ENCODE data around the gene DYRK1A. TPM values are rescaled to one million over a fixed set of nuclear protein-coding genes. Genes with fewer than 3 reads are reported as not detected.

Gene DYRK1A
- total RNA-seq, 8 experiments from 2014 or later: 37.3 to 65.7 (median 53.6) TPM

DNA sequence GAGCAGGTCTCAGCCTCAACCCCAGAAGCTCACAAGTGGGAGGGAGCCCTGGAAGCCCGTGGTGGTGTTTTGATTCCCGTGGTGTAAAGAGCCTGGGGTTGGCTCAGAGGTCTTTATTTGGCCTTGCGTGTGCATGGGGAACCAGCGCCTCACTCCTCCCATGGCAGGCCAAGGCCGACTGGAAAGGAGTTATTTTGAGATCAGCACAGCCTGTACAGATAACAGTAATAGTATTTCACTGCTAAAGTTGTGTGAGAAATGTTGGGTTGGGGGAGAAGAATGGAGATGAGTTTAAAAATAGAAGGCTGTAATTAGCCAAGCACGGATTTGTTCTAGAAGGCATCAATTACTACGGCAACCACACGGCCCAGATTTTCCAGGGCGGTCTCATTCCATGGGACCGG lies 186.5 kb downstream of the DYRK1A start:
- no peak overlapping the region for H3K27ac ChIP-seq
- in situ Hi-C loops (cut with MboI; ENCODE audit: low pct_unique_long_range_greater_than_20kb in 2 of 9, low sequenced_read_pairs in 9 of 9, unreplicated experiment in 9 of 9): no loop called here
- 34 to 82% (median 73%) methylated on average over 4 to 8 of the region's 10 CpGs; no CpG with 5 or more reads in 1 of the 10 experiments for whole genome bisulfite sequencing, 10 experiments
- peak in 2 of 8 experiments; percentile 35 to 41 for ATAC-seq (replicated peaks in 6 of 8)
- peaks cover 6 to 7% of the 10 kb centered on the region in 2 donors for H3K4me1 ChIP-seq (replicated peaks in 1 of 2)
- no peak overlapping the region for H3K4me3 ChIP-seq

DNA sequence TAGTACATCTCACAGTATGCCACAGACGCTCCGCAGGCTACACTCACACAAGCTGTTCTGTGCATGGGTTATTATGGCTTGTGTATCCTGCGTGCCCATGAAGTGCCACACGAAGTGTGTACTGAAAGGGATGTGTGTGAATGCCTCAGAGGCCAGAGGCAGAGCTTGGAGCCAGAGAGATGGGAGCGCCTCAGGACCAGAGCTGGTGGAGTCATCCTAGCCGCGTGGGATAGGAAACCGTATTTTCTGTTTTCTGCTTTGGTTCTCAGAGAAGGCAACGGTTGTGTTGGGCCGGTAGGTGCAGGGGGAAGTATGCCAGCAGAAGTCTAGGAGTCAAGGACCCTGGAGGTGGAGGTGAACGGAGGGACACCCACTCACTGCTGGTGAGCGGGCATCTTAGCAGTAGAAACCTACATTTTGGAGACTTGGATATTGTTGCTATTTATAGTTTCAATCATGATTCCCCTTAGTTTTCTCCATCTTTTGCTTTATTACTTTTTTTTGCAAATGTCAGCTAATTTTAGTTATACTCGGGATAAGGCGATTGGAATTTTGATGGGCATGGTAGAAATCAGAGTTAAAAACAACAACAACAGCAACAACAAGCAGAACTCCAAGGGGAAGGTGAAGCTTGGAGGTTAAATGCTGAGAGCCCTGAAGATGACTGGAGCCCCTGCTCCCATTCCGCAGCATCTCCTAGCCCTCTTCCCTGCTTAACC lies 188.2 kb downstream of the DYRK1A start:
- in situ Hi-C loops (cut with MboI; ENCODE audit: low pct_unique_long_range_greater_than_20kb in 2 of 9, low sequenced_read_pairs in 9 of 9, unreplicated experiment in 9 of 9): no loop called here
- H3K4me1 ChIP-seq (replicated peaks in 1 of 2): peaks cover 4 to 7% of the 10 kb centered on the region in 2 donors
- H3K4me3 ChIP-seq: no peak overlapping the region
- no peak for ATAC-seq (replicated peaks in 6 of 8)
- no peak overlapping the region for H3K27ac ChIP-seq
- WGBS, 10 experiments: 0 to 95% (median 73%) methylated on average over 1 to 13 of the region's 15 CpGs; no CpG with 5 or more reads in 2 of the 10 experiments

DNA sequence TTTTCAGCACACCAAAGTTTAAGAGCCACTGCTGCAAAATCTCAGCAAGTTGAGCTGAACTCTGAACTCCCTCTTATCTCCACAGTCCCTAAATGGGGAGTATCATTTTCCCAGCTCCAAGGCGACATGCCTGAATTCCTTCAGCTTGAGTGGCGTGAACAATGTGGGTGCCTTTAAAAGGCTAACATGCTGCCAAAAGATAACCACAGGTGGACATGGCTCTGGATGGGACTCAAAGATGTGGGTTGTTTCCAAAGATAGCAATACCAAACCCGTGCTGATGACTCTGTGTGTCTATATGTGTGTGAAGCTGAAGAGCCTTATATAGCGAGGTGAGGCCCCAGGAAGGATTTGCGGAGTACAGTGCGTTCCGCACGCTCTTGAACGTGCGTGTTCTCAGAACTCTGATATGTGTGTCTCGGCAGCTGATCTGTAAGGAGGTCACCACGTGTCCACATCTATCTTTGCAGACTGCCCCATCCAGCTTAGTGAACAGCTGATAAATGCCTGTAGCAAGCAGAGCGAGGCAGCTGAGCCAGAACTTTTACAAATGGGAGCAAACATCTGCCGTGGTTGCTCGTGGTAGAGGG lies 189.2 kb downstream of the DYRK1A start:
- WGBS, 10 experiments: 36 to 89% (median 79%) methylated on average over 5 to 14 of the region's 15 CpGs; no CpG with 5 or more reads in 4 of the 10 experiments
- Histone ChIP-seq H3K4me1 (replicated peaks in 1 of 2) (peaks cover 4 to 7% of the 10 kb centered on the region in 2 donors), H3K27ac (no peak overlapping the region), H3K4me3 (no peak overlapping the region)
- in situ Hi-C loops (cut with MboI; ENCODE audit: low pct_unique_long_range_greater_than_20kb in 2 of 9, low sequenced_read_pairs in 9 of 9, unreplicated experiment in 9 of 9): no loop called here
- peak in 3 of 8 experiments; percentile 39 to 46 (median 39) for ATAC-seq (replicated peaks in 6 of 8)

DNA sequence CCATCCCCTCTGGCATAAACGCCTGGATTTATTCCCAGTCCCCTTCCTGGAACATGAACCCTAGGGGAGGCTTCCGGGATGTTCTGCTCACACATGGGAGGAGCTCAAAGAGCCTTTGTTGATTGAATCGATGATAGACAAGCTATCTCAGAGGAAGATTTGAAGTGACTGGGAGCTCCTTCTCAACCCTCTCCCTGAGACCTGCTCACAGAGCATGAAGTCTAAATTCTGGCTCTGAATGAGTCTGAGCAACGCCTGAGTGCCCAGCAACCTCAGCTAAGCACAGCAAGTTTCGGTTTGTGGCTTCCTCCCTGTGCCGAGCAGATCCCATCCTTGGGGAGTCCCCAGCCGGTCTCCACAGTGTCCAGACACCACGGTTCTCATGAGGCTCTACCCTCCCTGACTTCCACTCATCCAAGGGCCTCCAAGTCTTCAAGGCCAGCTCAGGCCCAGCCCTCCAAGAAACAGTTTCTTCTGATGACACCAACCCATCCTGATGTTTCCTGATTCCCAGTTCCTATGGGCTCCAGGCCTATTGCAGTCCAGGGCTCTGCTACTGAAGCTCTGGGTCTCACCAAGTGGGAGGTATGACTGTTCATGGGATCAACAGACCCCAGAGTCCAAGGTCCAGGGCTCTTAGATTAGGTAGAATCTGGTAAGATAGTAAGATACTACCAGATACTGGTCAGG lies 190.8 kb downstream of the DYRK1A start:
- WGBS, 10 experiments: 47 to 100% (median 63%) methylated on average over 1 to 6 of the region's 8 CpGs; no CpG with 5 or more reads in 1 of the 10 experiments
- in situ Hi-C loops (cut with MboI; ENCODE audit: low pct_unique_long_range_greater_than_20kb in 2 of 9, low sequenced_read_pairs in 9 of 9, unreplicated experiment in 9 of 9): no loop called here
- H3K4me1 ChIP-seq (replicated peaks in 1 of 2): no peaks in the 10 kb centered on the region
- no peak overlapping the region for H3K4me3 ChIP-seq
- no peak overlapping the region for H3K27ac ChIP-seq
- peak in 2 of 8 experiments; percentile 32 to 35 for ATAC-seq (replicated peaks in 6 of 8)

DNA sequence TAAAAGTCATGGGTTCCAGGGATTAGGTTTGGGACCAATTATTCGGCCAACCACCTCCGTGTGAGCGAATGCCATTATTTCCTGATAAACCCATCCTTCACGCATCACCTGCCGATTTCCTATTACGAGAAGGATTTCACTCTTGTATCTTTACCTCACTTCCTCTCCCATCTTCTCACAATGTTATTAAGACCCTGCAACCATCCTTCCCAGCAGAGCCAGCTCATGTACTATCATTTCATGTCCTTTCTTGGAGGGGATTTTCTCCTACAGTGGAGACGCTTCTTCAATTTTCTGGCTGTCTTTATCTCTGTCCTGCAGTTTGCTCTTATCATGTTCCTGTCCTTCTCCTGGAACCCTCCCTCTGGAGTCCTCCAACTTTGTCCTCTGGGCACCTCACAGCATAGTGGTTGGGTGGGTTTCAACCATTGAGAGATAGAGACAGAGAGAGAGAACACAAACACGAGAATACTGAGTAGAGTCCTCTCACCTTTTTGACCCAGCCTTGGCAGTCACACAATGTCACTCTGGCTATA lies 192.2 kb downstream of the DYRK1A start:
- 69 to 98% (median 89%) methylated on average over 3 to 8 of the region's 8 CpGs; no CpG with 5 or more reads in 3 of the 10 experiments for WGBS, 10 experiments
- Histone ChIP-seq H3K27ac (no peak overlapping the region), H3K4me1 (replicated peaks in 1 of 2) (peaks cover 6 to 7% of the 10 kb centered on the region in 2 donors), H3K4me3 (no peak overlapping the region)
- in situ Hi-C loops (cut with MboI; ENCODE audit: low pct_unique_long_range_greater_than_20kb in 2 of 9, low sequenced_read_pairs in 9 of 9, unreplicated experiment in 9 of 9): no loop called here
- no peak for ATAC-seq (replicated peaks in 6 of 8)

DNA sequence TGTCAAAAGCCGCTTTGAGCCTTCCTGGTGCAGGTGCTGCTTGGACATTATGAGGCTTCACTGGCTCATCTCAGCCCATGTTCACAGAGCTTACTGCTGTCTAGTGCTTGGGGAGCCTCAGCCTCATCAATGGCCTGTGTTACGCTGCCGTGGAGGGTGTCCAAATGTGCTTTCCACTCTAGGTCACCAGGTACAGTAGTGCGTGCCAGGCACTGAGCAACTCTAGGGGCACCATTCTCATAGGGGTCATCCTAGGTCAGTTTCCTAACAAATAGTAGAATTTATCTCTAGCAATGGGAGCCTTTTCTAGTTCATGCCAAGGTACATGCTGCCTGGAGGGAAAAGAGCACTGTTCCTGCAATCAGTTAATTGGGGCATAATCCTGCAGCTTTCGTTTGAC lies 193.8 kb downstream of the DYRK1A start:
- 73 to 100% (median 100%) methylated on average over 1 to 3 of the region's 5 CpGs; no CpG with 5 or more reads in 1 of the 10 experiments for WGBS, 10 experiments
- no peak for ATAC-seq (replicated peaks in 6 of 8)
- no peak overlapping the region for H3K27ac ChIP-seq
- peaks cover 11 to 14% of the 10 kb centered on the region in 2 donors for H3K4me1 ChIP-seq (replicated peaks in 1 of 2)
- H3K4me3 ChIP-seq: no peak overlapping the region
- in situ Hi-C loops (cut with MboI; ENCODE audit: low pct_unique_long_range_greater_than_20kb in 2 of 9, low sequenced_read_pairs in 9 of 9, unreplicated experiment in 9 of 9): no loop called here

DNA sequence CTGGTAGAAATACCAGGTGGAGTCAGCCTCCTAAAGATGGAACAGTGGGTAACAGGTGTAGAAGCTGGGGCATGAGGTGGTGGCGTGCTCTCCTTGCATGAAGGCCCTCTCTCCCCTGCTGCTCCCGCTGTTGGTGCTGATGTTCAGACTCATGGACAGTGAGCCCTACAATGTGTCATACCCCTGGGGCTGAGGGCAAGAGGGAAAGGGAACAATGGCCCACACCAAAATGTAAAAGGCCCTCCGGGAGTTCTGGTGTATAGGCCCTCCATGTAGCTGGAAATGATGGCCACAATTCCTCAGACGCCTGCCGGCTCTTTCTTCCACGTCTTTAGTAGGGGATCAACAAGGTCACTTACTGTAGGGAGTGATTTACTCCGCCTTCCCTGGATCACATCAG lies 194.9 kb downstream of the DYRK1A start:
- Histone ChIP-seq H3K4me3 (no peak overlapping the region), H3K4me1 (replicated peaks in 1 of 2) (peaks cover 11 to 14% of the 10 kb centered on the region in 2 donors), H3K27ac (no peak overlapping the region)
- in situ Hi-C loops (cut with MboI; ENCODE audit: low pct_unique_long_range_greater_than_20kb in 2 of 9, low sequenced_read_pairs in 9 of 9, unreplicated experiment in 9 of 9): no loop called here
- no peak for ATAC-seq (replicated peaks in 6 of 8)
- WGBS, 10 experiments: 71 to 100% (median 91%) methylated on average over 1 to 5 of the region's 7 CpGs; no CpG with 5 or more reads in 2 of the 10 experiments

- ATAC-seq (replicated peaks in 6 of 8): no peak
- H3K27ac ChIP-seq: no peak overlapping the region
- H3K4me1 ChIP-seq (replicated peaks in 1 of 2): peaks cover 11 to 14% of the 10 kb centered on the region in 2 donors
- WGBS, 10 experiments: 78 to 100% (median 91%) methylated on average over 1 to 10 of the region's 11 CpGs
- in situ Hi-C loops (cut with MboI; ENCODE audit: low pct_unique_long_range_greater_than_20kb in 2 of 9, low sequenced_read_pairs in 9 of 9, unreplicated experiment in 9 of 9): no loop called here
- H3K4me3 ChIP-seq: no peak overlapping the region
Measured at GRCh38 chr21:37561941-37562919, 195.7 kb downstream of the DYRK1A start.

- H3K4me3 ChIP-seq: peak overlapping the region; percentile 38 to 51 (median 44)
- 60 to 100% (median 88%) methylated on average over 1 to 10 of the region's 22 CpGs; no CpG with 5 or more reads in 1 of the 10 experiments for WGBS, 10 experiments
- in situ Hi-C loops (cut with MboI; ENCODE audit: low pct_unique_long_range_greater_than_20kb in 2 of 9, low sequenced_read_pairs in 9 of 9, unreplicated experiment in 9 of 9): no loop called here
- H3K4me1 ChIP-seq (replicated peaks in 1 of 2): peaks cover 11 to 14% of the 10 kb centered on the region in 2 donors
- peak in 1 of 8 experiments; percentile 1 for ATAC-seq (replicated peaks in 6 of 8)
- peak overlapping the region; percentile 86 to 89 for H3K27ac ChIP-seq
Measured at GRCh38 chr21:37562920-37563640, 196.5 kb downstream of the DYRK1A start.

DNA sequence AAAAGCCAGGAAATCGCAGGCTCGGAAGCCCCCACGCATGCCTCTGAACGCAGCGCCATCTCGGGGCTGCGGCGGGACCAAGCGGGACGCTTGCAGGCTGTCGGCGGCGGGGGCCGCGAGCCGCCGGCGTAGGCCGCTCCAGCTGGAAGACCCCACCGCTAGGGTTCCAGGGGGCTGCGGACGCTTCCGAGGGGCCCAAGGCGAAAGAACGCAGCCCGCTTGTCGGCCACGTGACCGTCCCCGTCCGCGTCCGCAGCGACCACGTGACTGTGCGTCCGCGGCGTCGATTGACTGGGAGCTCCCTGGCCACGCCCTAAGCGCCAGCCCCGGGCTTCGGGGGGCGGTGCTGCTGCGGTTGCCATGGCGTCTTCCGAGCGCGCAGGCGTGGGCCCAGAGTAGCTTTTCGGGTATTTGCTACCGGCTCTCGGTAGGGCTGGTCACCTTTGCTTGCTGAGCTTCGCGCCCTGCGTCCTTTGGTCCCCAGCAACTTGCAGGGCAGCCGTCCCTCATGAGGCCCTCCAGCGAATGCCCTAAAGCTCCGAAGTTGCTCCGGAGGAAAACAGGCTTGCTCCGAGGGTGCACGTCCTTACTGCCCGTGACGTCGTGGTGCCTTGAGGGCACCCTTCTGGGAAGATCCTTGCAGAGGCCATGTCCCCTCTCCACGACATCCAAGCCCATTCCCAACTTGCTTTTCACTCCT lies 197.2 kb downstream of the DYRK1A start:
- H3K4me3 ChIP-seq: peak overlapping the region; percentile 38 to 51 (median 44)
- H3K27ac ChIP-seq: peak overlapping the region; percentile 86 to 89
- in situ Hi-C loops (cut with MboI; ENCODE audit: low pct_unique_long_range_greater_than_20kb in 2 of 9, low sequenced_read_pairs in 9 of 9, unreplicated experiment in 9 of 9): no loop called here
- peak; percentile 69 to 92 (median 84) for ATAC-seq (replicated peaks in 6 of 8)
- 0 to 15% (median 0%) methylated on average over 1 to 17 of the region's 67 CpGs; no CpG with 5 or more reads in 5 of the 10 experiments for WGBS, 10 experiments
- H3K4me1 ChIP-seq (replicated peaks in 1 of 2): peaks cover 11 to 14% of the 10 kb centered on the region in 2 donors

GRCh38 chr21:37564341-37564923 lies 197.9 kb downstream of the DYRK1A start:
- peak overlapping the region; percentile 82 to 86 for H3K27ac ChIP-seq
- H3K4me1 ChIP-seq (replicated peaks in 1 of 2): peaks cover 11 to 14% of the 10 kb centered on the region in 2 donors
- ATAC-seq (replicated peaks in 6 of 8): peak; percentile 78 to 95 (median 84)
- H3K4me3 ChIP-seq: peak overlapping the region; percentile 38 to 51 (median 44)
- in situ Hi-C loops (cut with MboI; ENCODE audit: low pct_unique_long_range_greater_than_20kb in 2 of 9, low sequenced_read_pairs in 9 of 9, unreplicated experiment in 9 of 9): no loop called here
- WGBS, 10 experiments: 0 to 20% (median 14%) methylated on average over 1 to 6 of the region's 14 CpGs; no CpG with 5 or more reads in 7 of the 10 experiments

Measured in motor neuron (in vitro differentiated cells).